Prostate gland (tissue), 1 donor: ENCODE results near the gene SARM1.

Experiments used
- POLR2A ChIP-seq: fragments of 450-650 bp; IDR thresholded peaks from one replicate; pipeline ENCODE4 v1.6.1; 2016; ENCODE audit warnings: antibody characterized with exemption, mild to moderate bottlenecking
- POLR2AphosphoS5 ChIP-seq: sonication (generic); formaldehyde crosslinking; IDR thresholded peaks from one replicate; pipeline ENCODE4 v1.6.1; 2017; ENCODE audit warnings: antibody characterized with exemption

DNA sequence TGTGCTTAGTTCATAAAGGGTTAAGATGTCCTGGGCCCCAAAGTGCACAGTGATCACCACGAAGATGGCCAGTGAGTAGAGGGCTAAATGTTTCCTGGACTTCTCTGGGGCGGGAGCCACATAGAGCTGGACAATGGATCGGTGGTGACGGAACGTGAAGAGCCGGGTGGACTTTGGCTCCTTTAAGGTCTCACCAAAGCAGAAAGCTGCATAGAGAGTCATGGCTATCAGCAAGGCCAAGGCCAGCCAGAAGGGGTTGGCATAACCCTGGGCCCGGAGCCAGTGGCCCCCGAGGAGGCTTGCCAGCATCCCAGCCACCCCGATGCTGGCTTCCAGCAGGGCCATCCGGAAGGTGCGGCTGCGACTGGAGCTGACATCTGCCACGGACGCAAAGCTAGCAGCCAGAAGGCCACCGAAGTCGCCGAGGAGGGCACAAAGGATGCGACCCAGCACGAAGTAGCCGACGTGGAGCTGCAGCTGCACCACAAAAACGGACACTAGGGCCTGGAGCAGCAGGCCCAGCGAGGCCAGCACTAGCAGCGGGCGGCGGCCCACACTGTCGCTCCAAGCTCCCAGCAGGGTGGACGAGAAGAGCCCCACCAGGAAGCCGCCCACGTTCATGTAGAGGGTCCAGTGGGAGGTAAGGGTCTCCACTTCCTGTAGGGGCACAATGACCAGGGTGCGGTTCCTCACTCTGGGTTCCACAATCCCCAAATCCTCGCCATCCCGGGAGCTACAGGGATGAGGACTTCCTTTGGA is 33.5 kb downstream of the SARM1 start:
- TF ChIP-seq POLR2A (no peak), POLR2AphosphoS5 (no peak)
